DLD1 (cell line): ENCODE measurements around the gene CCDC24.

Experiments used
- in situ Hi-C: cut with HindIII; loops from 2 replicates; pipeline ENCODE4 v1.10.0; 2017; ENCODE audit warnings: low sequenced_read_pairs

The CCDC24 gene

DNA sequence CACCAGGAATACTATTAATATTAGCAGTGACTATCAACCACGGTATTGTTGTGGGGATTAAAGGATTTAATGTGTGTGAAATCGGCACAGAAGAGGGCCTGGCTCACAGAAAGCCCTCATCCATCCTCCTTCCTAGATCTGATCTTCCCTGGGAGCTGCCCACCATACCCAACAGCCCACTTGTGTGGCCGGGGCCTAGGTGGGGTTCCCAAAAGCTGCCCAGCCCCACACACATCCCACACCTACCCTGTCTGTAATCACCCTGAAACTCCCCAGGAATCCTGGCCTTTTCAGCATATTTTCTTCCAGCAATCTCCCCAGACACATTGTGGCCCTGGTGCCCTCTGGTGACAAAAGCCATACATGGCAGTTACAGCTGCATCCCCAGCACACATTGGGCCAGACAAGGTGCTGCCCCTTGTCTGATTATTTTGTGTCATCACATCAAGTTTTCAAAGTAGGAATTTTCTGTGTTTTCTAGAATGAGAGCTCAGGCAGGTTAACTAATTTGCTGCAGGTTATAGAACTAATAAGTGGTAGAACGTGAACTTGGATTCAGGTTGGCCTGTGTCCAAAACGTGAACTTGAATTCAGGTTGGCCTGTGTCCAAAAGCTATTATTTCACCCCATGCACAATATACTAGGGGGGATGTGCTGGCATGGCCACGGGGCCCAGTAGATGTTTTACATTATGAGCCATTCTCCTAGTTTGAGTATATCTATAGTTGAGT lies 45.2 kb downstream of the CCDC24 start:
- in situ Hi-C loops = no loop called here

DNA sequence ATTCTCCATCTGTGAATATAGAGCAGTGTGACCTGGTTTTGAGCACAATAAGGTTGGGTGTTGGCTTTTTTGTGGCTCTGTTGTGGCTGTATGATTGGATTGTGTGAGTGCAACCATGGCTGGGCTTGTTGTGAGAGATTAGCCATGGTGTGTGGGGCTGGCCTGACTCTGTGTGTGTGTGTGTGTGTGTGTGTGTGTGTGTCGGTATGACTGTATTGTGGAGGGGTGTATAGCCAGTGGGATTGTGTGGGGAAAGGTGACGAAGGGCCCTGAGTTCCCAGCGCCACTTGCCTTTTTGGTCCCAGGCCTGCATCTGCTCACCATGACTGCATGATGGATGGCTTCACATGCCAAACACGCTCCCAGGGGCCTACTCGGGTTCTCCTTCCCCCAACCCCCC lies 45.8 kb downstream of the CCDC24 start:
- in situ Hi-C loops = no loop called here

DNA sequence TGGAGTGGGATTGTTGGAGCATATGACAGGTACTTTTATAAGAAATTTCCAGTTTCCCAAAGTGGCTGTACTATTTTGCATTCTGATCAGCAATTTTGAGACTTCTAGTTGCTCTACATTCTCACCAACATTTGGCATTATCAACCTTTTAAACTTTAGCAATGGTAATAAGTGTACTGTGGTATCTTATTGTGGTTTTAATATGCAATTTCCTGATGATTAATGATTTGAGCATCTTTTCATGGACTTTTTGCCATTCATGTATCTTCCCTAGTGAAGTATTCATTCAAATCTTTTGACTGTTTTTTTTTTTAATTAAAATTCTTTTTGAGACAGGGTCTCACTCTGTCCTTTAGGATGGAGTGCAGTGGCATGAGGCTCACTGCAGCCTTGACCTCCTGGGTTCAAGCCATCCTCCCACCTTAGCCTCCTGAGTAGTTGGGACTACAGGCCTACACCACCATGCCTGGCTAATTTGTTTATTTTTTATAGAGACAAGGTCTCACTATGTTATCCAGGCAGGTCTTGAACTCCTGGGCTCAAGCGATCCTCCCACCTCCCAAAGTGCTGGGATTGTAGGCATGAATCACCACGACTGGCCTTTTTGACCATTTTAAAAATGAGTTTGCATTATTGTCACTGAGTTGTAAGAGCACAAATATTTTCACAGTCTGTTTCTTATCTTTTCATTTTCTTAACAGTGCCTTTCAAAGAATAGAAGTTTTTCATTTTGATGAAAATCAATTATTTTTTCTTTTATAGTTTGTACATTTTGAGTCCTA lies 47.7 kb downstream of the CCDC24 start:
- in situ Hi-C loops = no loop called here

DNA sequence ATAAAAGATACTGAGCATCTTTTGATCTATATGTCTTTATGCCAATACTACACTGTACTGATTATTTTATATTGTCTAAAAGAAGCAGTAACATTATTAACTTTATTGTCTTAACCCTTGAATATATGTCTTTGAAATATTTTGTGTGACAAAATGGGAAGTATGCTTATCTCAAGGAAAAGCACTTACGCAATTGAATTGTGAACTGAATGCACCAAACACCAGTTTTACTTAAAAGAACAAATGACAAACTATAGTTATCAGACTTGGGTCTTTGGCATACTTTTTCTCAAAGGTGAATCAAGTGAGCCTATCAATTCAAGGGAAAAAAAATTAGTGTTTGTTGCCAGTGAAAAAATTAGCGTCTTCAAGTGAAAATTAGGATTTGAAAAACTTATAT lies 49.0 kb downstream of the CCDC24 start:
- in situ Hi-C loops = loop anchor here (10.0 kb wide), 1 partner anchor 276 kb away; no protein-coding TSS in a partner anchor

DNA sequence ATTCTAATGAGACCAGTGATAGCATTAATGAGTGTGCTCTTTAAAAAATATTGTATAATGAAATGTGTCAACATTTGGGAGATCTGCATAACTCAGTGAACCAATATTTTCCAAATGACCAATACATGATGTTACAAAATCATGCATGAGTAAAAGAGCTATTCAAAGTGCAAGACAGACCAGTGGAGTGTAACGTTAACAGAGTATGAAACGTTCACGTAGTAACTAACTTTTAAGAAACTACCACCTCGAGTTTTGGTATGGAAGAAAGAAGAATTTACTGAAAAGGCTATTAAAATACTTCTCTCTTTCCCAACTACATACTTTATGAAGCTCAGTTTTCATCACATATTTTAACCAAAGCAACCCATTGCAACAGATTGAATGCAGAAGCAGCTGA lies 49.4 kb downstream of the CCDC24 start:
- in situ Hi-C loops = loop anchor here (10.0 kb wide), 1 partner anchor 276 kb away; no protein-coding TSS in a partner anchor

DNA sequence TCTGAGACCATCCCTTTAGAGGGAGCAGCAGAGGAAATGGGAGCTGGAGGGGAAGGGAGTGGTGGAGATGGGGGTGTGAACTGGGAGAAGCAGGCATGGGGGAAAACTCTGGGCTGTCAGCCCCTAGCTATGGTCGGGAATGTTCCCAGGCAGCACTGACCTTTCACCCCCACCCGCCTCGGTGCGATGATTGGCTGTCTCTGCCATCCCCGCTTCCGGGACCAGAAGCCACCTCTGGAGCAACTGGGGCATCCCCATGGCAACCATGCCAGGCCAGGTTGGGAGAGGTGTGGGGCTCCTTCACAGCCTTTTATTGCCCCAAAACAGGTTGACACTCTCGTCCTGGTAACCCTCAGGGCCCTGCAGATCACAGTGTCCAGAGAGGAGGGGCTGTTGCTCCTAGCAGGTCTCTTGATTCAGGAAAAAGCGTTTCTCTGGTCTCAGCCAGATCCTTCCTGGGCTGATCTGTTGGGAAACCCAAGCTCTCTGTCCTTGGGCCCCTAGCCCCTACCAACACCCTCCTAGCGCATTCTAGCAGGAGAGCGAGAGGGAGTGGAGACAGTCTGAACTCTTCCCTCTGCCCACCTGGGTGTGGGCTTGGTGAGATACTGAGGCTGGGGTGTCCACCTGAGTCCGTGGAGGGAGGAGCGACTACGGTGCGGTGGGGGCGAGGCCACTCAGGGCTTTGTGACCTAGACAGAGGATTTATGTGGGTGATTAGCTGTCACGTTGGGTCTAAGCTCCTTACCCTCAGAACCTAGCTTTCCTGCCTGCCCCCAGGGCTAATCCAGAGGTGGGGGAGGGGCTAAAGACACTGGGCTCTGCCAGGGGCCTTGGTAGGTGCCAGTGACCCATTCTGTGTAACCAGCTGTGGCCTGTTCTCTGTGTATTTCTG lies 52.0 kb downstream of the CCDC24 start:
- in situ Hi-C loops = loop anchor here (10.0 kb wide), 1 partner anchor 279 kb away; no protein-coding TSS in a partner anchor

DNA sequence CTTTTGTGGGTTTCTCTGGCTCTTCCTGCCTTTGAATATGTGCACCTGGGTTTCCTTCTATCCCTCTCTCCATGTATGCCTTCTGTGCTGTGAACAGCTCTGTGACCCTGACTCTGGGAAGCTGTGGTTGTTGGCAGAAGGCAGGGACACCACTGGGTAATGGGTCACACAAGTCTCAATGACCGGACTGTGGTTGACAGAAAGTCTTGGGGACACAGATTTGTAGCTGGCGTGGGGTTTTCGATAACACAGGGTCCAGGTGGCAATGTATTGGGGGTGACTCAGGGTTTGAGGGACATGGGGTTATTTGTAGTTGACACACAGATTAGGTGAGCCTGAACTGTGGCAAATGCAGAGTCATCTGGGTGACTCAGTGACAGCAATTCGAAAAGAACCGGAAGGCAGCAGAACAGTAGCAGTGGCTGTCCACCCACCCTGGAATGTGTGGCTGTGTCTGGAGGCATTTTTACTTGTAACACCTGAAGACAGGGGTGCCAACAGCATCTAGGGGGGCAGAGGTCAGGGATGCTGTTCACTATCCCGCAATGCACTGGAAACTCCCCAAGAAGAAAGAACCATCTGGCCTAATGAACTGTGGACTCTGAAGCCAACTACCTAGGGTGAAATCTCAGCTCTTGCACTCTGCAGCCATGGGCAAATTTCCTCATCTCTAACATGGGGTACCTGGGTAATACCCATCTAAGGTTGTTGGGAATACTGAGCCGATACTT lies 52.8 kb downstream of the CCDC24 start:
- in situ Hi-C loops = loop anchor here (10.0 kb wide), 1 partner anchor 279 kb away; no protein-coding TSS in a partner anchor

DNA sequence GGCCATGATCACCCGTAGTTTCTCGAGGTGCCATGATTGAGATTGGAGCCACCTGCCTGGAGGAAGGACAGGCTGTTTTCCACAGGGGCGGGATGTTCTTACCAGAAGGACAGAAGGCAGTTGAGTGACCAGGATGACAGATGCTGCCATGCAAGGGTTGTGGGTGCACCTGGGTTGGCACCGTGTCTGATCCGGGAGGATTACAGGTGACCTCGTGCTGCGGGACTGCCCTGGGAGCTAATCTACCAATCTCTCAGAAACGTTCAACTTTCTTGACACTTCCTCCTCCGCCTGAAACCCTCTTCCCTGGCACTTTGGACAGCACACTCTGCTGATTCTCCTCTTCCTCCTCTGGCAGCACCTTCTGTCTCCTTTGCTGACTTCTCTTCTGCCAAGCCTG lies 53.7 kb downstream of the CCDC24 start:
- in situ Hi-C loops = loop anchor here (10.0 kb wide), 1 partner anchor 280 kb away; no protein-coding TSS in a partner anchor
